Tibial nerve (tissue), 4 donors: ENCODE measurements around the gene TRAF3IP3. TPM values are rescaled to one million over a fixed set of nuclear protein-coding genes. Genes with fewer than 3 reads are reported as not detected.

Experiments
- DNase-seq, 2 donors: peaks; one replicate each; pipeline ENCODE4 v3.0.0-alpha.2; 2019; ENCODE audit warnings: low spot score in 2 of 2
- H3K27ac ChIP-seq, 4 donors: fragments of 200-600 bp; sonication (generic) in 3 of 4; one replicate each; pipeline ENCODE4 v1.5.1; 2017 to 2019; ENCODE audit warnings: mild to moderate bottlenecking in 1 of 4
- H3K27me3 ChIP-seq, 2 donors: fragments of 200-600 bp; sonication (generic) in 1 of 2; one replicate each; pipeline versions ENCODE4 v1.5.1 to v1.6.0; 2017 to 2019
- H3K36me3 ChIP-seq, 3 donors: fragments of 200-600 bp; sonication (generic); one replicate each; pipeline ENCODE4 v1.5.1; 2018 to 2019
- H3K4me1 ChIP-seq, 4 donors: fragments of 200-600 bp; sonication (generic) in 3 of 4; one replicate each; pipeline ENCODE4 v1.5.1; 2017 to 2019
- H3K4me3 ChIP-seq, 4 donors: fragments of 200-600 bp; sonication (generic) in 3 of 4; one replicate each; pipeline ENCODE4 v1.5.1; 2017 to 2019; ENCODE audit warnings: mild to moderate bottlenecking in 1 of 4, moderate library complexity in 1 of 4
- H3K9me3 ChIP-seq, 4 donors: fragments of 200-600 bp; sonication (generic) in 3 of 4; one replicate each; pipeline ENCODE4 v1.5.1; 2017 to 2019
- EP300 ChIP-seq, 2 donors: sonication (generic); formaldehyde crosslinking; IDR thresholded peaks; one replicate each; pipeline ENCODE4 v1.6.1; 2017; ENCODE audit warnings: antibody characterized with exemption in 2 of 2, mild to moderate bottlenecking in 1 of 2
- POLR2A ChIP-seq, 2 donors: fragments of 450-650 bp; IDR thresholded peaks; one replicate each; pipeline ENCODE4 v1.6.1; 2017; ENCODE audit warnings: antibody characterized with exemption in 2 of 2, mild to moderate bottlenecking in 2 of 2, moderate library complexity in 2 of 2
- WGBS, 2 donors: methylation state at CpG; one replicate each; pipeline ENCODE4 v1.1.5; 2018; 5-methylcytosine and 5-hydroxymethylcytosine counted together
- total RNA-seq, 4 donors: library from RNA; depleted of rRNA; stranded (reverse); fragments of >200 nt; gene quantifications; one replicate each; pipeline ENCODE4 v1.1.0, GENCODE V29; 2016
- TF ChIP-seq, protein P1 (sequence below), 5 experiments: fragments of 200-600 bp in 3 of 5; fragments of 450-650 bp in 2 of 5; sonication (generic) in 3 of 5; IDR thresholded peaks; one replicate each; pipeline ENCODE4 v1.5.1; 2016 to 2019; ENCODE audit warnings: antibody characterized with exemption in 5 of 5, mild to moderate bottlenecking in 3 of 5, moderate library complexity in 2 of 5

TRAF3IP3 gene
- total RNA-seq, 4 donors from 2014 or later = 0.87 to 8.0 (median 2.3) TPM

DNA sequence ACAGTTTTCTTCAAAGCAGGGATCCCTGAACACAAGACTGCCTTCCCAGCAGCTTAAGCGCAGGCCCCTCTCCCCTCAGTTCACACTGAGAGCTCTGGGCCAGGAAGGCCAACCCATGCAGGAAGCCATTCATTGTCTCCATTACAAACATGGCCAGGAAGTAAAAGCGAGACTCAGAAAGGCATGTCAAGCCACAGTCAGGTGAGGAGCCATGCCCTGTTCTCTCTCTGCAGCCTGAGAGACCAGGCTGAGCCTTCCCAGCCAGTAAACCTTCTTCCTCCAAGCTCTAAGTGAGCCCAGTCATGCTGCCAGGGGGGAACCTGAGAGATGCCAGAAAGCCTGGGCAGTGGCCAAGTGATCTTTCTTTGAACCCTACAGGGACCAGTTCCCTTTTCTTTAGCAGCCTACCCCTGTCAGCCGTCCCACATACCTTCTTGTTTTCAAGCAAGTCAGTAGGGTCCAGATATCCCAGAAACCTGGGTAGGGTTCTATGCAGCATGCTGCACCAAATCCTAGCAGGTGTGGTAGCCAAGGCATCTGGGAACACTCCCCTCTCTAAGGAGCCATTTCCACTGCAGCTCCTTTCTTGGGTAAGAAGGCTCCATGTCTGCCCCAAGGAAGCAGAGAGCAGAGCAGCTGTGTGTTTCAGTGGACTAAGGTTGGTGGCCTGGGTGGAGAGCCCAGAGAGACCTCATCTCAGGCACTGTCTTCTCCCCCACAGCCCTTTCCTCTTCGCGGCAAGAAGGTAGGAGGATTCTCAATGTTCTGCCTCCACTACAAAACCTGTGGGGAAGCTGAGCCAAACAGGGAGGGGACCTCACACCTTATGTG lies 977 bp downstream of the TRAF3IP3 start:
- H3K36me3 ChIP-seq = no peaks in the 10 kb centered on the region
- peaks cover 0 to 13% (median 0%) of the 10 kb centered on the region in 4 donors for H3K4me1 ChIP-seq
- peak overlapping the region in 2 of 4 donors; percentile 9 to 43 for H3K4me3 ChIP-seq
- H3K27ac ChIP-seq = peak overlapping the region in 2 of 4 donors; percentile 44 to 68
- WGBS, 2 donors = 71 to 78% methylated on average over 5 of the region's 5 CpGs
- no peak for DNase-seq
- H3K9me3 ChIP-seq = no peaks in the 10 kb centered on the region
- H3K27me3 ChIP-seq = no peaks in the 10 kb centered on the region
- no peak for TF ChIP-seq POLR2A (IDR thresholded peaks at IDR 0.05)
- TF ChIP-seq EP300 (IDR thresholded peaks at IDR 0.05) = no peak
- TF ChIP-seq, protein P1, sequence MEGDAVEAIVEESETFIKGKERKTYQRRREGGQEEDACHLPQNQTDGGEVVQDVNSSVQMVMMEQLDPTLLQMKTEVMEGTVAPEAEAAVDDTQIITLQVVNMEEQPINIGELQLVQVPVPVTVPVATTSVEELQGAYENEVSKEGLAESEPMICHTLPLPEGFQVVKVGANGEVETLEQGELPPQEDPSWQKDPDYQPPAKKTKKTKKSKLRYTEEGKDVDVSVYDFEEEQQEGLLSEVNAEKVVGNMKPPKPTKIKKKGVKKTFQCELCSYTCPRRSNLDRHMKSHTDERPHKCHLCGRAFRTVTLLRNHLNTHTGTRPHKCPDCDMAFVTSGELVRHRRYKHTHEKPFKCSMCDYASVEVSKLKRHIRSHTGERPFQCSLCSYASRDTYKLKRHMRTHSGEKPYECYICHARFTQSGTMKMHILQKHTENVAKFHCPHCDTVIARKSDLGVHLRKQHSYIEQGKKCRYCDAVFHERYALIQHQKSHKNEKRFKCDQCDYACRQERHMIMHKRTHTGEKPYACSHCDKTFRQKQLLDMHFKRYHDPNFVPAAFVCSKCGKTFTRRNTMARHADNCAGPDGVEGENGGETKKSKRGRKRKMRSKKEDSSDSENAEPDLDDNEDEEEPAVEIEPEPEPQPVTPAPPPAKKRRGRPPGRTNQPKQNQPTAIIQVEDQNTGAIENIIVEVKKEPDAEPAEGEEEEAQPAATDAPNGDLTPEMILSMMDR (IDR thresholded peaks at IDR 0.05) = no peak

DNA sequence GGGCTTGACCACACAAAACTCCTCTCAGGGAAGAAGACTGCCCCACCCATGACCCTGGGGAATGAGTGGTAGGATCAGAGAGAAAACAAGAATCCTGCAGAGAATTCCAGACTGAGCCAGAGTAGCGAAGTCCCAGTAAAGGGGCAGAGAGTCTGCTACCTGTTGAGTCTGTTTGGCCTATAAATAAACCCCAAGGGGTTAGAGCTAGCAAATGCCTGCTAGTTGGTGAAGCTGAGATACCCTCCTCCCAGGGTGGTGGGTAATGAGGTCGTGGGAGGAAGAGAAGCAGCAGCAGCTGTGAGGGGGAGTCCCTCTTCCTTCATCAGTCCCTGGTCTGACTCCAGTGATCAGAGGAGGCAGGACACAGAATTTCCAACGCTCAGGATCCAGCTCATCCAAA lies 2.5 kb downstream of the TRAF3IP3 start:
- no peak for TF ChIP-seq POLR2A (IDR thresholded peaks at IDR 0.05)
- TF ChIP-seq, protein P1 (IDR thresholded peaks at IDR 0.05) = no peak
- TF ChIP-seq EP300 (IDR thresholded peaks at IDR 0.05) = no peak
- Histone ChIP-seq H3K36me3 (no peaks in the 10 kb centered on the region), H3K9me3 (no peaks in the 10 kb centered on the region), H3K4me3 (no peak overlapping the region), H3K4me1 (peaks cover 0 to 13% (median 0%) of the 10 kb centered on the region in 4 donors), H3K27me3 (no peaks in the 10 kb centered on the region), H3K27ac (no peak overlapping the region)
- DNase-seq = no peak
- WGBS, 2 donors = 52 to 64% methylated on average over 3 of the region's 3 CpGs

DNA sequence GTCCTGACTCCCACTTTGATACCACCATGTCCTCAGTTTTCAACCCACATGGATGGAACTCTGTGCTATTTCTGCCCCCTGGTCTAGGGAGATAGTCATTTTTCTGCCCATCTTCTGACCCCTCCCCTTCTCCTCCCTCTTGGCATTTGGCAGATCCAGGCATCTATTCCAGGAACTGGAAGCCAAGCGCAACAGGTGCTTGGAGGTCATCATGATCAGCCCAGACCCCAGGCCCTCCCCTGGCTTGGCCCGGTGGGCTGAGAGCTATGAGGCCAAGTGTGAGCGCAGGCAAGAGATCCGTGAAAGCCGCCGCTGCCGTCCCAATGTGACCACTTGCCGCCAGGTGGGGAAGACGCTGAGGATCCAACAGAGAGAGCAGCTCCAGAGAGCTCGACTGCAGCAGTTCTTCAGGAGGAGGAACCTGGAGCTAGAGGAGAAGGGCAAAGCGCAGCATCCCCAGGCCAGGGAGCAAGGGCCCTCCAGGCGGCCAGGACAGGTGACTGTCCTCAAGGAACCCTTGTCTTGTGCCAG lies 4.0 kb downstream of the TRAF3IP3 start:
- TF ChIP-seq EP300 (IDR thresholded peaks at IDR 0.05) = no peak
- DNase-seq = no peak

DNA sequence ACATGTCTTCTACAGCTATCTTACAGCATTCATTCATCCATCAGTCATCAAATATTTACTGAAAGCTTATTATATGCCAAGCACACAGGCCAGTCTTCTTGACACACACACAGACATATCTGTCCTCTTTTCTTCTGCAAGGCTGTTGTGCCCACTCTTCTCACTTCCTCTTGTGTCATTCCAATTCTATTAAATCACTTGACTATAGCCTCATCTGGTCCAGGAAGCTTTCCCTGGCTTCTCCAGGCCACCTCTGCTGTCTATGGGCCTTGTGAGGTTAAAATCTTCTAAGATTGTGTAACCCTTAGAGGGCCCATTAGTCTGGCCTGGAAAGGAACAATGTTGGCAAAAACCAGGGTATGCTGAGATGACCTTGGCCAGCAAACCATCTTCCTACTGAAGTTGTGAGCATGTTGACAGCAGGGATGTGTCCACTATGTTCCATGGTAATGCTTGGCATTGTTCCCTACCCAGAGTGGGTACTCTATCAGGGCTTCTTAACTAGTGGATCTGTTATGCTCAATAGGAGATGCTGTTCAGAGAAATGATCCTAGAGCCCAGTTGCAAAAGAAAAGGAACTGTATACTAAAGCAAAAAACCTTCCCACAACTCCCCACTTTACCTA lies 5.3 kb downstream of the TRAF3IP3 start:
- H3K9me3 ChIP-seq = no peaks in the 10 kb centered on the region
- H3K4me1 ChIP-seq = peaks cover 0 to 8% (median 0%) of the 10 kb centered on the region in 4 donors
- DNase-seq = no peak
- no peak overlapping the region for H3K4me3 ChIP-seq
- H3K36me3 ChIP-seq = no peaks in the 10 kb centered on the region
- H3K27ac ChIP-seq = no peak overlapping the region
- no peaks in the 10 kb centered on the region for H3K27me3 ChIP-seq
- TF ChIP-seq POLR2A (IDR thresholded peaks at IDR 0.05) = no peak
- TF ChIP-seq, protein P1 (IDR thresholded peaks at IDR 0.05) = no peak
- TF ChIP-seq EP300 (IDR thresholded peaks at IDR 0.05) = no peak

More for the DNA sequence above, 4.0 kb downstream of the TRAF3IP3 start:
- Histone ChIP-seq H3K4me3 (no peak overlapping the region), H3K4me1 (peaks cover 0 to 13% (median 0%) of the 10 kb centered on the region in 4 donors), H3K27ac (no peak overlapping the region), H3K9me3 (no peaks in the 10 kb centered on the region), H3K36me3 (no peaks in the 10 kb centered on the region), H3K27me3 (no peaks in the 10 kb centered on the region)
- WGBS, 2 donors = 92 to 95% methylated on average over 6 to 12 of the region's 12 CpGs

DNA sequence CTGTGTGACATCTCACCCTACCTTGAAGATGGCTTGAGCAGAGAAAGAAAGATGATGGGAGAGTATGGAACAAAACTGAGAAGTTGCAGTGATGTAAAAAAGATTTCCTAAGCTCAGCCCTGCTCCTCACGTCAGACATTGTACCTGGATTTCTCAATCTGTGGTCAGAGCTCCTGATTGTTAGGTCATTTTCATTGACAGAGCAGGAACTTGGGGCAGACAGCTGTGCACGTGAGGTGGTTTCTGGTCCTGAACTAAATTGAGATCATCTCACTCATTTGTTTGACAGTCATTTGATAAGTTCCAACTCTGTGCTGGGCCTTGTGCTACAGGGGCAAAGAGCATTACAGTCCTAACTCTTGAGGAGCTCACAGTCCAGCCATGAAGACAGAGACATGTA lies 10.2 kb downstream of the TRAF3IP3 start:
- Histone ChIP-seq H3K36me3 (no peaks in the 10 kb centered on the region), H3K4me3 (no peak overlapping the region), H3K27me3 (no peaks in the 10 kb centered on the region), H3K4me1 (peaks cover 0 to 25% (median 25%) of the 10 kb centered on the region in 4 donors), H3K9me3 (no peaks in the 10 kb centered on the region), H3K27ac (no peak overlapping the region)
- no peak for DNase-seq
- 66 to 69% methylated on average over 2 of the region's 2 CpGs for WGBS, 2 donors
- no peak for TF ChIP-seq POLR2A (IDR thresholded peaks at IDR 0.05)
- no peak for TF ChIP-seq EP300 (IDR thresholded peaks at IDR 0.05)
- TF ChIP-seq, protein P1 (IDR thresholded peaks at IDR 0.05) = no peak
